ENCODE results near the gene VEPH1. TPM values are rescaled to one million over a fixed set of nuclear protein-coding genes. Genes with fewer than 3 reads are reported as not detected.

Gene VEPH1
- 0.24 and 46.0 TPM in 2 replicates for total RNA-seq

DNA sequence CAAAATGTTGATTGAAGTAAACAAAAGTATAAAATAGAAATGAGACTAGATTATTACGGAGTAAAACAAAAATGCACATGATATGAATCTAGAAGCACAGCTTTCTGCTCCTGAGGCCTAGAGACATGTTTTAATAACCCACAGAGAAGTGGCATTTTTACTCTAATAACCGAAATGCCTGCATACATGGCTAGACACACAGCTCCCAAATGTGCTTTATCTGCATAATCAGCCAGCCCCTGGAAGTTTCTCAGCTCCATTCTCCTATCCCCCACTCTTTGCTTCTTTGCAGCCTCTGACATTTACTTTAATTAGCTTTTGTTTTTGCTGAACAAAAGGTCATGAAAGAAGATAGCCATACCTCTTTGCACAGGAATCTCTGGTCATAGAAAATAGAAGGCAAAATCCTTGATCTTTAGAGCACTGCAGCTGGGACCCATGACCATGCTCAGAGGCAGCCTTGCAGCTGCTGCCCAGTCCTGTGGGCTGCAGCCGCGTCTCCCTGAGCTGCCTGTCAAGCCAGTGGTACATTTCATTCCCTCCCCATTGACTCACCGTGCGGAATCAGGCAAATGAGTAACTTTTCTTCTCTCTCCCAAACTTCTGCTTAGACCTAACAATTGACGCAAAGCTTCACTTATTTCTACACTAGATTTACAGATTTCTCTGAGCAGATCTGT is at the start of gene VEPH1:
VEPH1 (minus strand) TSS at position 501 of the 680 bp plus-strand sequence. CDS start 8,067 bp downstream, outside the sequence.

GRCh38 chr3:157436583-157437291 is 66.5 kb downstream of the VEPH1 start, which contains the start of gene PTX3:
PTX3 (plus strand) TSS chr3:157436850; CDS start chr3:157436934, 84 bp downstream.

Other genes starting within 250 kb of the VEPH1 start
- 15.2 and 417 TPM in 2 replicates for gene PTX3, start 66.6 kb downstream of the VEPH1 start, total RNA-seq